Testis (tissue), 2 donors: ENCODE results near the gene NAGLU.
"Not testable (repeated sequence)": the region's sequence is repeated elsewhere in the genome, so short reads cannot be mapped to it uniquely, and the experiment has no call there.

ENCODE experiments used
- CTCF ChIP-seq, 3 experiments: fragments of 450-650 bp in 2 of 3; fragments of 200-600 bp in 1 of 3; sonication (generic) in 1 of 3; IDR thresholded peaks; one replicate each; pipeline ENCODE4 v1.5.1; 2016 to 2019; ENCODE audit warnings: antibody characterized with exemption in 3 of 3, mild to moderate bottlenecking in 2 of 3, moderate library complexity in 1 of 3
- POLR2A ChIP-seq: fragments of 450-650 bp; IDR thresholded peaks from one replicate; pipeline ENCODE4 v1.6.1; 2017; ENCODE audit warnings: antibody characterized with exemption, mild to moderate bottlenecking, moderate library complexity

- TF ChIP-seq CTCF (IDR thresholded peaks at IDR 0.05); POLR2A: not testable (repeated sequence)
These were observed 9.9 kb downstream of the NAGLU start for GRCh38 chr17:42545755-42546505.
